Mesothelial cell of epicardium (in vitro differentiated cells): ENCODE results near the gene PARVA. TPM values are rescaled to one million over a fixed set of nuclear protein-coding genes. Genes with fewer than 3 reads are reported as not detected.

Experiments
- DNase-seq, 2 experiments: peaks; one replicate each; pipeline ENCODE4 v3.0.0; 2021; ENCODE audit warnings: low spot score in 2 of 2; ENCODE audit not compliant: unreplicated experiment in 2 of 2
- H3K27ac Mint-ChIP-seq: 2 replicates; pipeline ENCODE4 v1.8.0; 2021; ENCODE audit warnings: mixed read lengths
- H3K27me3 Mint-ChIP-seq: 2 replicates; pipeline ENCODE4 v1.8.0; 2021; ENCODE audit warnings: low read depth, mixed read lengths
- H3K36me3 Mint-ChIP-seq: 2 replicates; pipeline ENCODE4 v1.8.0; 2021; ENCODE audit warnings: mixed read lengths
- H3K4me1 Mint-ChIP-seq: 2 replicates; pipeline ENCODE4 v1.8.0; 2021; ENCODE audit warnings: mixed read lengths
- H3K4me3 Mint-ChIP-seq: 2 replicates; pipeline ENCODE4 v1.8.0; 2021; ENCODE audit warnings: mild to moderate bottlenecking, moderate library complexity, mixed read lengths
- H3K9me3 Mint-ChIP-seq: 2 replicates; pipeline ENCODE4 v1.8.0; 2021; ENCODE audit warnings: mixed read lengths
- CTCF ChIP-seq: fragments of 200-600 bp; sonication (generic); IDR thresholded peaks from one replicate; pipeline ENCODE4 v1.5.0; 2021; ENCODE audit warnings: antibody characterized with exemption; ENCODE audit not compliant: unreplicated experiment
- total RNA-seq: library from RNA; stranded (reverse); gene quantifications from 3 replicates; pipeline ENCODE4 v1.2.1, GENCODE V29; 2021

PARVA gene
- total RNA-seq, 1 donor from 2014 or later = 77.1 TPM

- H3K27me3 Mint-ChIP-seq = no peaks in the 10 kb centered on the region
- TF ChIP-seq CTCF = no peak
- H3K36me3 Mint-ChIP-seq = no peaks in the 10 kb centered on the region
- H3K9me3 Mint-ChIP-seq = no peaks in the 10 kb centered on the region
- no peak overlapping the region for H3K27ac Mint-ChIP-seq
- no peak for DNase-seq
- H3K4me3 Mint-ChIP-seq = no peak overlapping the region
- H3K4me1 Mint-ChIP-seq = peaks cover 36% of the 10 kb centered on the region
Measured at GRCh38 chr11:12544986-12545775, 167.8 kb downstream of the PARVA start.

- peaks cover 27% of the 10 kb centered on the region for H3K4me1 Mint-ChIP-seq
- H3K9me3 Mint-ChIP-seq = no peaks in the 10 kb centered on the region
- no peak overlapping the region for H3K27ac Mint-ChIP-seq
- no peak overlapping the region for H3K4me3 Mint-ChIP-seq
- H3K36me3 Mint-ChIP-seq = no peaks in the 10 kb centered on the region
- H3K27me3 Mint-ChIP-seq = no peaks in the 10 kb centered on the region
- DNase-seq = no peak
- TF ChIP-seq CTCF = no peak
Measured at GRCh38 chr11:12546122-12546521, 168.8 kb downstream of the PARVA start.

- DNase-seq = no peak
- Mint-ChIP-seq H3K4me1 (peaks cover 22% of the 10 kb centered on the region), H3K27ac (no peak overlapping the region), H3K9me3 (no peaks in the 10 kb centered on the region), H3K36me3 (no peaks in the 10 kb centered on the region), H3K27me3 (no peaks in the 10 kb centered on the region), H3K4me3 (no peak overlapping the region)
- no peak for TF ChIP-seq CTCF
Measured at GRCh38 chr11:12546660-12547059, 169.3 kb downstream of the PARVA start.

GRCh38 chr11:12547953-12548650, 170.7 kb downstream of the PARVA start:
- peaks cover 8% of the 10 kb centered on the region for H3K4me1 Mint-ChIP-seq
- no peaks in the 10 kb centered on the region for H3K36me3 Mint-ChIP-seq
- no peak for TF ChIP-seq CTCF
- H3K9me3 Mint-ChIP-seq = no peaks in the 10 kb centered on the region
- H3K27me3 Mint-ChIP-seq = no peaks in the 10 kb centered on the region
- H3K27ac Mint-ChIP-seq = no peak overlapping the region
- H3K4me3 Mint-ChIP-seq = no peak overlapping the region
- no peak for DNase-seq

GRCh38 chr11:12552692-12553091, 175.3 kb downstream of the PARVA start:
- H3K27ac Mint-ChIP-seq = peak overlapping the region; percentile 19
- no peaks in the 10 kb centered on the region for H3K27me3 Mint-ChIP-seq
- peaks cover 2% of the 10 kb centered on the region for H3K36me3 Mint-ChIP-seq
- H3K9me3 Mint-ChIP-seq = peaks cover 15% of the 10 kb centered on the region
- no peak for DNase-seq
- peaks cover 29% of the 10 kb centered on the region for H3K4me1 Mint-ChIP-seq
- H3K4me3 Mint-ChIP-seq = no peak overlapping the region
- no peak for TF ChIP-seq CTCF
